ENCODE measurements around the gene PRR35.

DNA sequence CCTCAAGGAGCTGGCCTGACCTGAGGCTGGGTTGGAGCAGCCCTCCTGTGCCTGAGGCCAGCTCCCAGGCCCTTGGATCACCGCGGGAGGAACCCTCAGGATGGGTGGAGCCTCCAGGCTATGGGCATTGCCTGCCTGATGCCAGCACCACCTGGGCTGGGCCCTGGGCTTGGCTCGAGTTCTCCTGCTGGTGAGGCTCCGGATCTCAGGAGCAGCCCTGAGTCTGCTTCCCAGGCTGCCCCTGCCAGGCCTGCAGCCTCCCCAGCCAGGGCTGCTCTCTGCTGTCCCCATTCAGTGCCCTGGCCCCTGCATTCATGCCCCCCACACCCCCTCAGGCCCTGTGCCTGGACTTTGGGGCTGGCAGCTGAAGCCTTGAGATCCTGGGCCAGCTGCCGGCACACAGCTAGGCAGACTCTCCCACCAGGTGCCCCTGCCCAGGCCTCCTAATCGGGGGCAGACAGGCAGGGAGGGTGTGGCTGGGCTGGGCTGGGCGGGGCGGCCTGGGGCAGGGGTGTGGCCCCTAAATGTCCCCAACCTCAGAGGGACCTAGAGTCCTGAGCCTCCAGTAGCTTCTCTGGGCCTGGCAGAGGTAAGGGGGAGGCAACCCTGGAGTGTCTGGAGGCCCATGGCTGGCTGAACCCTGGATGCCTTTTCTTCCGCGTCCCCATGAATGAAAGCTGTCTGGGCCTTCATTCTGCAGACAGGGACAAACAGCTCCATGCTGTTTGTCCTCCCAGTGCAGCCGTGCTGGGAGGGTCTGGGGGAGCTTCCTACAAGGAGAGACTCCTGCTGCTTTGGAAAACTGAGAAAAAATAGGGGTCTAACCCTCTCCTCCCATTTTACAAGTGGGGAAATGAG lies 8.4 kb downstream of the PRR35 start:
- TF ChIP-seq, protein P1, sequence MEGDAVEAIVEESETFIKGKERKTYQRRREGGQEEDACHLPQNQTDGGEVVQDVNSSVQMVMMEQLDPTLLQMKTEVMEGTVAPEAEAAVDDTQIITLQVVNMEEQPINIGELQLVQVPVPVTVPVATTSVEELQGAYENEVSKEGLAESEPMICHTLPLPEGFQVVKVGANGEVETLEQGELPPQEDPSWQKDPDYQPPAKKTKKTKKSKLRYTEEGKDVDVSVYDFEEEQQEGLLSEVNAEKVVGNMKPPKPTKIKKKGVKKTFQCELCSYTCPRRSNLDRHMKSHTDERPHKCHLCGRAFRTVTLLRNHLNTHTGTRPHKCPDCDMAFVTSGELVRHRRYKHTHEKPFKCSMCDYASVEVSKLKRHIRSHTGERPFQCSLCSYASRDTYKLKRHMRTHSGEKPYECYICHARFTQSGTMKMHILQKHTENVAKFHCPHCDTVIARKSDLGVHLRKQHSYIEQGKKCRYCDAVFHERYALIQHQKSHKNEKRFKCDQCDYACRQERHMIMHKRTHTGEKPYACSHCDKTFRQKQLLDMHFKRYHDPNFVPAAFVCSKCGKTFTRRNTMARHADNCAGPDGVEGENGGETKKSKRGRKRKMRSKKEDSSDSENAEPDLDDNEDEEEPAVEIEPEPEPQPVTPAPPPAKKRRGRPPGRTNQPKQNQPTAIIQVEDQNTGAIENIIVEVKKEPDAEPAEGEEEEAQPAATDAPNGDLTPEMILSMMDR (IDR thresholded peaks at IDR 0.05; ENCODE audit: low read length): no peak
- TF ChIP-seq EZH2 (IDR thresholded peaks at IDR 0.05; ENCODE audit: borderline replicate concordance, low read length): no peak

Measured in OCI-LY1 (cell line).